HG03442 (cell line): ENCODE results near the gene DYNC1LI2.
"Not testable (repeated sequence)": the region's sequence is repeated elsewhere in the genome, so short reads cannot be mapped to it uniquely, and the experiment has no call there.

Experiments
- ATAC-seq: cut with Tn5 transposase; IDR thresholded peaks from one replicate; pipeline ENCODE4 v1.9.1; 2021; ENCODE audit warnings: mild to moderate bottlenecking, moderate library complexity; ENCODE audit not compliant: unreplicated experiment

The DYNC1LI2 gene

GRCh38 chr16:66751303-66751991 is at the start of gene DYNC1LI2:
Gene DYNC1LI2, minus strand, starts transcription at chr16:66751609. Its CDS starts 18 bp downstream, at chr16:66751591.
- peak; percentile 74 for ATAC-seq

DNA sequence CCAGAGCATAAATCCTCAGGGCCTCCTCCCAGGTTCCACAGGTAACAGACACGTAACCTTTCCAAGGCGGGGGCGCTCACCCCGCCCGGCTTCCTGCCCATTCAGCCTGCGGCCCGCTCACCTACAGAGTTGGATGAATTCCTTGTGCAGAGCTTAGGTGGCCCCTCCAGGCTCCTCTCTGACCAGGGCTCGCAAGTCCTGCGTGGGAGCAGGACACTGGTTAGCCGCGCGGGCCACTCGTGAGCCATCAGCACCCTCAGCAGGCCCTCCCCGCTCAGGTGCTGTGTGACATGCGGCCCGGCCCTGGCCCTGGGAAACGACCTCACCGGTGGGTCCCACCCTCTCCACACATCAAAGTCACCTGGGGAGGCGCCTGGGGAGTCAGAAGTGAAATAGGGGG is 49.4 kb upstream of the DYNC1LI2 start:
- no peak for ATAC-seq

DNA sequence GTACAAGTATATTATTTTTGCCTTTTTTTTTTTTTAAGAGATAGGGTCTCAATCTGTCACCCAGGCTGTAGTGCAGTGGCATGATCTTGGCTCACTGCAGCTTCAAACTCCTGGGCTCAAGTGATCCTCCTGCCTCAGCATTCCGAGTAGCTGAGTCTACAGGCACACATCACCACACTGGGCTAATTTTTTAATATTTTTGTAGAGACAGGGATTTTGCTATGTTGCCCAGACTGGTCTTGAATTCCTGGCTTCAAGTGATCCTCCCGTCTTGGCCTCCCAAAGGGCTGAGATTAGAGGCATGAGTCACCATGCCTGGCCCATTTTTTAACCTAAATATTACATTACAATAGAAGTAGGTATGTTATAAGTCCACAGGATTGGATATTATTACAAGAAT is 46.8 kb upstream of the DYNC1LI2 start:
- ATAC-seq, result no peak

DNA sequence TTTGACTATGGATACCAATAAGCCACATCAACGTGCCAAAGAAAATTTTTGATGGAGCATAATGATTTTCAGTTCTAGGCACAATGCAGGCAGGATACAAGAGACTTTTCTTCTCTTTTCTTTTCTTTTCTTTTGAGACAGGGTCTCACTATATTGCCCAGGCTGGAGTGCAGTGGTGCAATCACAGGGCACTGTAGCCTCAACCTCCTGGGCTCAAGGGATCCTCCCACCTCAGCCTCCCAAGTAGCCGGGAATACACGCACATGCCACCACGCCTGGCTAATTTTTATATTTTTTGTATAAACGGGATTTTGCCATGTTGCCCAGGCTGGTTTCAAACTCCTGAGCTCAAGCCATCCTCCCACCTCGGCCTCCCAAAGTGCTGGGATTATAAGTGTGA is 42.6 kb upstream of the DYNC1LI2 start:
- not testable (repeated sequence) for ATAC-seq

- ATAC-seq, result no peak
Observed at GRCh38 chr16:66790130-66790733, 38.8 kb upstream of the DYNC1LI2 start.

- ATAC-seq, result no peak
Observed at GRCh38 chr16:66787427-66787826, 36.0 kb upstream of the DYNC1LI2 start.

DNA sequence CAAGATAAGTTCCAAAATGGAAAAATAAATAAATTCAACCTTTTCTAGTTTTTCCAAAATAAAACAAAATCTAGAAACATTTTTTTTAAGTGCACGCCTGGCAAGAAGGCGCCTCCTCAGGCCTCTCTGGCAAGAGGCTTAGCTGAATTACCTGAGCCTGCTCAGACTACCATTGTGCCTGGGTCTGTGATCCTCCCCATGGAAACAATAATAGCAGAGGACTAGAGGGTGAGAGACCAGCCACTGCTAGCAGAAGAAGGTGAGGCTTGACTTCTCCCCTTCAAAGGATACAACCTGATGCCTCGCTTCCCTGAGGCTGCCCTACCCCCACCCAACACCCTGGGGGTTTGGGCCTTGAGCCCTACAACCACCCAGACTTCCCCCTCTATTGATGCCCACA is 35.1 kb upstream of the DYNC1LI2 start:
- no peak for ATAC-seq

- ATAC-seq, result no peak
Observed at GRCh38 chr16:66776457-66776856, 25.0 kb upstream of the DYNC1LI2 start.

- ATAC-seq, result no peak
Observed at GRCh38 chr16:66774981-66775380, 23.6 kb upstream of the DYNC1LI2 start.

DNA sequence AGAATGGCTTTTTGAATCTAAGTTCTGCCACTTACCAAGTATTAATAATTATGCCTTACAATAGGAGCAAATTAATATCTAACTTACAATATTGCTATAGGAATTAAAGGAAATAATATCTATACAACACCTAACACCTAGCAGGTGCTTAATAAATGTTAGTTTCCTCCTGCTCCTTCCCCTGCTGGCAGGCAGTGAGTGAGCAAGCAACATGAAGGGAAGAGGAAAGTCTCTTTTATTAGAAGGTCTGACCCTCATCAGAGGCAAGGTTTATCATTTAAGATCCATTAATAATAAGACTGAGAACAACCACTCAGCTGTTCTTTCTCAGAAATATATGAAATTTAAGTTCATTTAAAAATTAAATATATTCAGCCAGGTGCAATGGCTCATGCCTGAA is 6.7 kb upstream of the DYNC1LI2 start:
- ATAC-seq, result no peak

- ATAC-seq, result no peak
Observed at GRCh38 chr16:66754819-66755218, 3.4 kb upstream of the DYNC1LI2 start.

GRCh38 chr16:66754211-66754610 is 2.8 kb upstream of the DYNC1LI2 start:
- no peak for ATAC-seq

GRCh38 chr16:66752958-66753357 is 1.5 kb upstream of the DYNC1LI2 start:
- no peak for ATAC-seq

DNA sequence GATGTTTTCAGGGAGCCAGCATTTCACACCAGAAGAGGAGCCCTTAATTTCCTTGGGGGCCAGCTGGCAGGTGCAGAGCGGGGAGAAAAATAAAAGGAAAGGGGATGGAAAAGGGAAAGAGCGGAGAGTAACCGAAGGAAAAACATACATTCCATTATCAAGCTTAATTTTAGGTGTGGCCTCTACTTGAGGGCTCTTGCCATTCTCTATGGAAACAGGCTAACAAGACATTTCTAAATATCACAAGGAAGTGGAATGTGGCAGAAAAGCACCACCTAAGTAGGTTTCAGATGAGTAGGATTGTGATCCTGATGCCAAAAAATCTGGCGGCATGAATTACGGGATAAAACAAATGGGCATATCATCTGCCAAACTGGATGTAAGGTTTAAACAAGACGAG is 970 bp upstream of the DYNC1LI2 start:
- ATAC-seq, result no peak

DNA sequence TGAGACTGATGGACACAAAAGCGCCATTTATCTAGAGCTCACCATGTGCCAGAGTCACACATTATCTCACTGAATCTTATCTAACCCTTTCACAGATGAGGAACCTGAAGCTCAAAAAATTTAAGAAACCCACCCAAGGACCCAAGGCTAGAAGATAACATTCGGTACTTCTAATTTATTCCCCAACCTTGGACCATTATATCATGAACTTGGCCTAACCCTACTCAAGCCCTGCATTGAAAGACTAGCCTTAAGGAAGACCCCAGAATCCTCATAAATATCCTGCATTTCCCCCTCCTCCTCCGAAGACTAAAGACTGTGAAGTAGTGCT is 548 bp upstream of the DYNC1LI2 start:
- no peak for ATAC-seq

DNA sequence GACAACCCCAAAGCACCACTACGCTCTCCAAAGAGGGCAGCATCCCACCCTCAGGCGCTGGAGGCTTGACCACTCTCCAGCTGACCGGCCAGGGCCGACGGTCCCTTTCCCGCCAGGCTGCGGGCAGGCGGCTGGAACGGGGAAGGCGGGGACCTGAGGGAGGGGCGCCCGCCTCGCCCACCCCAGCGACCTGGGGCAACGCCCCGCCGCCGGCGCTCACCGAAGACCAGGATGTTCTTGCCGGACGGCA is 431 bp downstream of the DYNC1LI2 start:
- peak; percentile 15 for ATAC-seq

- ATAC-seq, result no peak
Observed at GRCh38 chr16:66750279-66751052, 943 bp downstream of the DYNC1LI2 start.

DNA sequence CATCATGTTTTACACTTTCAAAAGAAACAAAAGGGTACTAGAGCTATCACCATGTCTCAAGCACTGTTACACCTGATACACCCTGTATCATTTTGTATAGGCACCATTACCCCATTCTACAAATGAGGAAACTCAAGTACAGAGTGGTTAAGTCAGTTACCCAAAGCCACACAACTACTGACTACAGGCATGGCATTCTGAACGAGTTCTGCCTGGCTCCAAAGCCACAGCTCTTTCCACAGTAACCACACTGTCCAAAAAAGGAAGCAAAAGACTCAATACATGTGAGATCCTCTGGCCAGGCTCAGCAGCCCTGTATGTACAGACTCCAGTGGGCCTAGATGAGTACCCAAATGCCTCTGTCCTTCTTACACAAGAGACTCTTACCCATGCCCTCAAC is 4.7 kb downstream of the DYNC1LI2 start:
- ATAC-seq, result peak; percentile 51

DNA sequence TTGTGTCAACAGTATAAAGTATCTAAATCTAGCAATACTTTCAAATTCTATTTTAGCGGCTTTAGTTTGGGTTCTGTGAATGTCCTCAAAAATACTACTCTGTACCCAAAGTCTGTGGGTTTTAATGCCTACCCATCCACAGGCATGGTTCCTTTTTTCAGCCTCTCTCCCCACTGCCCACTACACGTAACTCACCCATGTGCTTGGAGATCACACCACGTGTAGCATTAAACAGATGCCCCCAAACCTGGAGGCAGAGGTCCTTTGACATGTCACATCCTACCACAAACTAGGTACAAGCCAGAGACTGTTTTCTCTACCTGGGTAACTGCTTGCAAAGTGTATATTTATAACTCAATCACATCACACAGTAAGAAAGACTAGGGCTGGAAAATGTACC is 5.4 kb downstream of the DYNC1LI2 start:
- no peak for ATAC-seq

DNA sequence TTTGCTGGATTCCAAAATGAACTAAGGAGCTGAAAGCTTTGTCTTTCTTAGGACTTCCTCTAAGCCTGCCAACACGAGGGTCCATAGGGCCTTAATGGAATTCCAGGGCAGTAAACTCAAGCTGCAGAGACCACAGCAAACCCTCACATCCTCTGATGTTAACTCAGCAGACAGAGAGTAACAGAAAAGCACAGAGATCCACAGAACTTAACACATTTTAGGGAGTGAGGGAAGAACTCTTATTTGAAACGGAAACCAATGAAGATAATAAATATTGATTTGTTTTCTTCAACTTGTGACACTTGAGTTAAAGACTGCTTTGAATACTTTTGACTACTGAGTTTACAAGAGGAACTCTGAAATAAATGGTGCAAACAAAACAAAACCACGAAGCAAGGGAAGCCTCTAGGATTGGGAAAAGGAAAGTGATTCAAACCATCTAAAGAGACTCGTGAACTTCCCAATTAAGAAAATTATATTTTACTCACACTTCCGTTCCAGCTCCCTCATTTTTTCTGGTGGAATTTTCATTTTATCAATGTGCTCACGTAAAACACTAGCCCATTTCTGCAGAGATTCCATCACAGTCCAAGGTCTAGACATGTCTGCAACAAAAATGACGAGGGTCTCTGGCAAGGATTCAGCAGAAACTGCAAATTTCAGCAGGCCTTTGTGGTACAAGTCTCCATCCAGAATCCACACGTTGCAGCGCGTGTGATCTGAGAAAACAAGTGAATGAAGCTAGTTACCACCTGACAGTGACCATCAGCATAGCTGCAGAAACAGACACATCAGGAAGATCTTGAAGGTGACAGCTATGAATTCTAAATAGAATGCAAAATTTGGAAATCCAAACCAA is 9.2 kb downstream of the DYNC1LI2 start:
- ATAC-seq, result no peak

GRCh38 chr16:66741169-66741900 is 10.1 kb downstream of the DYNC1LI2 start:
- no peak for ATAC-seq
